ENCODE results near the gene NOTUM.

NOTUM gene

DNA sequence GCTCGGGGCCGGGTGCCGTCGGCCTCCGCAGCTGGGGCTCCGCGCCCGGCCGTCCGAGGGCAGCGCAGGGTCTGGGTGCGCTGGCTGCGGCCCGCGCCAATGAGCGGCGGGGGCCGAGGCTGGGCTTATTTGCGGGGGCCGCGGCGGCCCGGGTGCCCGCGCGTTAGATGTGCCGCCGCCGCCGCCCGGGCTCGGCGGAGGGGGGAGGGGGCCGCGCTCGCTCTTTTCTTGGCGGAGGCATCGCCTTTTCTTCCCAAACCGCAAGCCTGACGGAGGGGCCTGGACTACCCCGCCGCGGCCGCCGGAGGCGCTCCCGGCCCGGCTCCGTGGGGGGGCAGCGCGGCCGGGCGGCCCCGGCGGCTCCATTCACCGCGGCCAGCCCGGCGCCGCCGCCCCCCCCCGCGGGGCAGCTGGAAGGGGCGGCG lies at the start of gene NOTUM:
Gene NOTUM (minus strand): TSS at position 101 of the 425 bp plus-strand sequence. CDS start 278 bp downstream, outside the sequence.
- no peak for DNase-seq (ENCODE audit: low spot score)

GRCh38 chr17:82009413-82009812 lies 48.4 kb upstream of the NOTUM start:
- DNase-seq (ENCODE audit: low spot score): no peak

GRCh38 chr17:82008941-82009405 lies 48.0 kb upstream of the NOTUM start:
- DNase-seq (ENCODE audit: low spot score): no peak

GRCh38 chr17:82008258-82008940 lies 47.4 kb upstream of the NOTUM start:
- DNase-seq (ENCODE audit: low spot score): no peak

DNA sequence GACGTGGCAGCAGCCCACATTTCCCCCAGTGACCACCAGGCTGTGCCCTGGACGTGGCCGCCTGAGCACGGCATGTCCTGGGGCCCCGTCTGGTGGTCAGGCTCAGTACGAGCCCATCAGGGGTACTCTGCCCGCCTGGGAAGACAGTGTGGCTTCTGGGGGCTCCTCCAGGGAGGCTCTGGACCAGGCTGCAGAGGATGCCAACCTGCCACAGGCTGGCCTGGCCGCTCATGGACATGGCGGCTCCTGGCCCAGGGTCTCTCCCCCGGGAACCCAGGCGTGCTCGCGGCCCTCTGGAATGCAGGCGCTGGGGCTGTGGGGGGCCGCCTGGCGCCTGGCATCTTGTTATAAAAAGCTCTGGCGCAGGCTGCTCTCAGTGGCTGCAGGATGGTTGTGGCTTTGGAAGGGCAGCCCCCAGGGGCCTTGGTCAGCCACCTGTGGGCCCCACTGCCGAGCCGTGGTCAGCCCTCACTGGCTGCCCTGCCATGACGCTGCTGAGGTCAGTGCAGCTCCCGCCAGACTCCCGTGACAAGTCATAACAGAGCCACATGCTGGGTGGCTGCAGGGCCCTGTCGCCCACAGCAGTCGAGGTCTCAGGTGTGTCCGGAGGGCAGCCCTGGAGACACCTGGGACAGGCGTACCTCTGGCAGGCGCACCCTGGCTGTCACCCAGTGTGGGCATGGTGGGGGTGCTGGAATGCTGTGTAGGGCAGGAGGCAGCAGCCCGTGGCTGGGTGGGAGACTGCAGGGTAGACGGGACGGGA lies 46.7 kb upstream of the NOTUM start:
- DNase-seq (ENCODE audit: low spot score): no peak

DNA sequence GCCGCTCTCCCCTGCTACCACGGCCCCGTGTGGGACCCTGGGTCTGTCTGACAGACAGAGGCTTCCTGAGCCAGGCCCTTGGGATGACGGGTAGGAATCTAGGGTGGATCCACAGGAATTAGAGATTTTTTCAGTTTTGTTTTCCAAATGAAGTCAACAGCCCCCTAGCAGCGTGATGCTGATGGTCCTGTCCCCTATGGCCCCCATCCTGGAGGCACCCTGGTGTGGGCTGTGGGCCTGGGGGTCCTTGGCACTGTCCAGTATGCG lies 46.2 kb upstream of the NOTUM start:
- no peak for DNase-seq (ENCODE audit: low spot score)

- DNase-seq (ENCODE audit: low spot score): no peak
Observed at GRCh38 chr17:82006468-82007227, 45.7 kb upstream of the NOTUM start.

DNA sequence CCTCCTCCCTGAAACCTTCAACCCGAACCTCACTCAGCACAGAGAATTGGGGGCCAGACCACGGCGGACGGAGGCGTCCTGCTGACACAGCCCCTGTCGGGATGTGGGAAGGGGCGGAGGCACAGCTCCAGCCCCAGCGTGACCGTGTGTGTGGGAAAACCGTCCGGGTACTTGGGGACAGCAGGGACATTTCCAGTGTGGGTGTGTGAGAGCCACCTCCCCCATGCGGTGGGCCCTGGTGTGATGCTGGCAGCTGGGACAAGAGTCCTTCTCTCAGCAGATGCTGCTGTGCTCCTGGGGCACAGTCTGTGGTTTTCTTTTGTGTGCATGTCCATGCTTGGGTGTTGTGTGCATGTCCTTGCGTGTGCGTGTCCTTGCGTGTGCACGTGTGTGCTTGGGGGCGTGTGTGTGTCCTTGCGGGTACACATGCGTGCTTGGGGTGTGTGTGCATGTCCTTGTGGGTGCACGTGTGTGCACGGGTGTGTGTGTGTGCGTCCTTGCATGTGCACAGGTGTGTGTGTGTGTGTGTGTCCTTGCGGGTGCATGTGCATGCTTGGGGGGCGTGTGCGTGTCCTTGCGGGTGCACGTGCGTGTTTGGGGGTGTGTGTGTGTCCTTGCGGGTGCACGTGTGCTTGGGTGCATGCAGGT lies 44.8 kb upstream of the NOTUM start:
- DNase-seq (ENCODE audit: low spot score): no peak

DNA sequence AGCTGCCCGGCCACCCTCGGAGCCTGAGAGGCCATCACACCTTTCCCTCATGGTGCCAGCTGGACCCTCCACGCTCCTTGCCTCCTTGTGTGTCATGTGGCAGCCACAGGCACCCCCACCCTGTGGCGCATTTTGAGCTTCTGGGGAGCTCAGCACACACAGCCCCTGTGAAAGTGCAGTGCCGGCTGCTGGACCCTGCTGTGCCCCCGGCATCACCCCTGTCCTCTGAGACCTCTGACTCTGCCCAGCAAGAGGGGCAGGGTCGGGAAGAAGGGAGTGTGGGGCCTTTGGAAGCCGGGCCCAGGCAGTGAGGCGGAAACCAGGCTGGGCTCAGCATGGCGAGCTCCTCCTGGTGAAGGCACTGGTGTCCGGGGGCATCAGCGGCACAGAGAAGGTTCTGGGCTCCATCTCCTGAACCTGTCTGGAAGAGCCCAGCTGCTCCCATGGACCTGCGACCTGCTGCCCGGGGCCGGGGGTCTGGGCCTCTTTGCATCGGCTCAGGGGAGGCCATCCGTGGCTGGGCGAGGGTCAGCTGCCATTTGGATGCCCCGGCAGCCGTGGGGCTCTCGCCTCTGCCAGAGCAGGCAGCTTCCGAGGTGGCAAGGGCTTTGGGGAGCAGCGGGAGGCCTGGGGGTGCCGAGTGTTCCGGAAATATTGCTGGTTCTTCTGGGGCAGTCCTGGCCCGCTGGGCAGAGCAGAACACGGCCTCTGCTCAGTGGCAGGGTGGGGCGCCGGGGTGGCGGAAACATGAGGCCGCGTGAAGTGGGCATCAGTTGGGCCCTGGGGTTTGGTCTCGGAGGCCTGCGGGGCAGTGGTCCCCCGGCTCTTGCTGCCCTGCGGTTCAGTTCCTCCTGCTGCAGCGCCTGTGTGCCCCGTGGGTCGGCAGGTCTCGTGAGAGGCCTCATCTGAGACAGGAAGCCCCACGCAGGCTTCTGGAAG lies 43.8 kb upstream of the NOTUM start:
- DNase-seq (ENCODE audit: low spot score): no peak

DNA sequence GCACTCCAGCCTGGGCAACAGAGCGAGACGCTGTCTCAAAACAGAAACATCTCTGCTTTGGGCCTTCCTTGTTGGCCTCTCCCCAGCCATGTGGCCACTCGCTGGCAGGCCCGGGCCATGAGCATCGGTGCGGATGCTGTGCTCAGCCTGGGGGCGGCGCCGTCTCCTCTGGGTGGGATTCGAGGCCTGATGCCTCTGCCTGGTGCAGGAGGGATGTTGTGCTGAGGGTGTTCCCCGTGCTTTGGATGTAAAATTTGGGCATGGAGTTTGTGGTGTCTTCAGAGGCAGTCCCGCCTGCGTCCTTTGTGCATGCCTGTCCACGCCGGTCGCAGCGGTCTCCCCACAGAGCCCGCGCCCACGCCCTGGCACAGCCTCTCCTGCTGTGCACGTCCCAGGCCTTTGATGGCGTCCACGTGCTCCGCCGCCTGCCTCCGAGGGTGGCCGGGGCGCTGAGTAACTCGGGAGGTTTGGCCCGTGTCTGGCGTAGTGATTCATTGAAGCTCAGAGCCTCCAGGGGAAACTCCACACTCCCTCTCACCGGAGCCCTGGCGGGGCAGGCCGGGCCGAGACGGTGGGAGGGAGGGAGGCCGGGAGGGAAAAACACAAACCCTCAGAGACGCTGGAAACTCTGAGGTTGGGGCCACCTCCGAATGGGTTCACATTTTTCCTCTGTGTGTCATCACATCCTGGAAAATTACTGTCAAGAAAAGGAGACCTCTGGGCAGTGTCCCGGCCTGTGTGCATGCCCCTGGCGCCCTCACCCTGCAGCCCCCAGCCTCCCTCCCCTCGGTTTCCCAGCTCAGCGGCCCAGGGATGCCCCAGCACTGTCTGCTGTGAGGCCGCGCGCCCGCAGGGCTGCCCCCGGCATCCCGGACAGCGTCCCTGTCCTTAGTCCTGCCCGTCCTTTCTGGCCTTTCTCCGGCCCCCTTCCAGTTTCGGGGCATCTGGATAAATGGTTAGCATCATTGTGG lies 42.7 kb upstream of the NOTUM start:
- DNase-seq (ENCODE audit: low spot score): no peak

DNA sequence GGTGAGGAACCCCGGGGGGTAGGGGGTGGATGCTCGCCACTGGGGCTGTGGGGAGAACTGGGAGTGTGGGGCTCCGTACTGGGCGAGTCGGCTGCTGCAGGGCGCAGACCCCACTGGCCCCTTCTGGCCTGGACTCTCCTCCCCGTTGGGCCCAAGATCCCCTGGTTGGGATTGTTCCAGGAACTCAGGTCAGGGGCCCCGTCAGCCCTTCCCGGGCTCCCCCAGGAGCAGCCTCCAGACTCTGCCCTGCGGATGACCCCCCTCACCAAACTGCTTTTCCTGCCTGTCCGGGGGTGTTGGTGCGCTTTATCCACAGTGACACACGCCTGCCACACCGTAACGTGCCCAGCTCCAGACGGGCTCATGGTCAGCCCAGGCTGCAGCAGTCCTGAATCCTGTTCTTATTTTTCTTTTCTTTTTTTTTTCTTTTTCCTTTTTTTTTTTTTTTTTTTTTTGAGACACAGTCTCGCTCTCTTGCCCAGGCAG lies 40.6 kb upstream of the NOTUM start:
- no peak for DNase-seq (ENCODE audit: low spot score)

DNA sequence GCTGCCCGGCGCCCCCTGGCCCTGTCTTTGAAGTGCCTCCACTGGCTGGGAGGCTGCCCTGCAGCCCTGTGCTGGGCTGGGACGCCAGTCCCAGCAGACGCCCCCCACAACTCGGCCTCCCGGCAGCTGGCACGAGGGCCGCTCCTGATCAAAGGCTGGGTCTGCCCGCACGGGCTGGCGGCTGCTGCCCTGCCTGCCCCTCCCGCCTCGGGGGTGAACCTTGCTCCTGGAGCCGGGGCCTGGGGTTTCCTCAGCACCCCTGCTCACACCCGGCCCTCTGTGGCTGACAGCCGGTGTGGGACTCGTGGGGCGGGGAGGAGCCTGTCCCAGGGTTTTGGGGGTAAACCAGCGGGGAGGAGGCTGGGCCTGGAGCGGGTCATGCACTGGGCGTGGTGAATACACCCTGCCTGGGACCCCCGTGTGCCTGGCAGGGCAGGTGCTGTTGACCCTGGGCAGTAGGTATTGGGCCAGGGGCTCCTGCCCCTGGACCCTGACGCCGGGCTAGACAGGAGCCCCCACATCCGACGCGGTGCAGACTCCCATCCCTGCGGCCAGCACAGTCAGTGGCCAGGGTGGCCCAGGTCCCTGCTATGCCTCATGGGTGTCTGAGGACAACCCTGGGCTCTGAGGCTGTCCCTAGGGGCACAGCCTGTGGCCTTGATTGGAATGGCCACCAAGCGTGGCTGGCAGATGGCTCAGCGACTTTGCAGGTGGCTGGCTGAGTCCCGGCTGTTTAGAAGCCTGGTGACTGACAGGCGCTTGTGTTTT lies 40.0 kb upstream of the NOTUM start:
- DNase-seq (ENCODE audit: low spot score): peak; percentile 64

- no peak for DNase-seq (ENCODE audit: low spot score)
Observed at GRCh38 chr17:81999976-82000802, 39.2 kb upstream of the NOTUM start.

GRCh38 chr17:81999587-81999975 lies 38.6 kb upstream of the NOTUM start:
- no peak for DNase-seq (ENCODE audit: low spot score)

- no peak for DNase-seq (ENCODE audit: low spot score)
Observed at GRCh38 chr17:81998691-81999438, 37.9 kb upstream of the NOTUM start.

- no peak for DNase-seq (ENCODE audit: low spot score)
Observed at GRCh38 chr17:81998212-81998611, 37.2 kb upstream of the NOTUM start.

DNA sequence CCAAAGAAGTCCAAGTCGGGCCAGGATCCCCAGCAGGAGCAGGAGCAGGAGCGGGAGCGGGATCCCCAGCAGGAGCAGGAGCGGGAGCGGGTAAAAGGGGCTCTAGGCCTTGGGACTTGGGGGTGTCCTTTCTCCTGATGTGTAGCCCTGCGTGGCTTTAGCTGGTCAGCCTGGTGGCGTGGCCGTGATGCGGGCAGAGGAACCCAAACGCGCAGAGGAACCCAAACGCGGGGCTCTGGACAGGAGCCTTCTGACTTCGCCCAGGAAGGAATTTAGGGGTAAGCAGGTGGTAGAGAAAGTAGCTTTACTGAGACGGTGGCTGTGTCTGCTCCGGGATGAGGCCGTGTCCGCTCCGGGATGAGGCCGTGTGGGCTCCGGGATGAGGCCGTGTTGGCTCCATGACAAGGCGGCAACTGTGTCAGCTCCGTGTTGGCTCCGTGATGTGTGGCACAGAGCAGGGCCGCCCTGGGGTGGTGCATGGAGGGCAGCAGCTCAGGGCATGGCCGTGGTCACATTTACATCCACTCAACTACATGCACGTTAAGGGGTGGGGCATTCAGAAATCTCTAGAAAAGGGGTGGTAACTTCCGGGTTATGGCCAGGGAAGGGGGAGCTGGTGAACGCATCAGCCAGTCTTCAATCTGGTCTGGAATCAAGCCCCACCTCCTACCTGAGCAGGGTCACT lies 35.9 kb upstream of the NOTUM start:
- no peak for DNase-seq (ENCODE audit: low spot score)

Data from NAMALWA (cell line).